Nephron (organoid): ENCODE data around the gene CERS3.

Experiments used
- H3K27ac Mint-ChIP-seq, 3 experiments: 2 replicates each; pipeline ENCODE4 v1.8.0; 2020; ENCODE audit warnings: mixed read lengths in 3 of 3, mild to moderate bottlenecking in 2 of 3, moderate library complexity in 1 of 3
- H3K27me3 Mint-ChIP-seq: 2 replicates; pipeline ENCODE4 v1.8.0; 2021; ENCODE audit warnings: low read depth, mild to moderate bottlenecking, moderate library complexity, mixed read lengths
- H3K36me3 Mint-ChIP-seq: 2 replicates; pipeline ENCODE4 v1.8.0; 2020; ENCODE audit warnings: low read depth, mixed read lengths
- H3K4me1 Mint-ChIP-seq: 2 replicates; pipeline ENCODE4 v1.8.0; 2020; ENCODE audit warnings: mixed read lengths
- H3K4me3 Mint-ChIP-seq, 3 experiments: 2 replicates each; pipeline ENCODE4 v1.8.0; 2020; ENCODE audit warnings: mild to moderate bottlenecking in 3 of 3, mixed read lengths in 3 of 3, moderate library complexity in 2 of 3
- H3K9me3 Mint-ChIP-seq: 2 replicates; pipeline ENCODE4 v1.8.0; 2020; ENCODE audit warnings: mixed read lengths
- CTCF ChIP-seq, 3 experiments: fragments of 200-600 bp; sonication (generic); IDR thresholded peaks; one replicate each; pipeline ENCODE4 v1.5.0; 2021; ENCODE audit warnings: antibody characterized with exemption in 3 of 3; ENCODE audit not compliant: unreplicated experiment in 3 of 3

Gene CERS3

GRCh38 chr15:100439514-100439913 is 89.2 kb downstream of the CERS3 start:
- peaks cover 2% of the 10 kb centered on the region for H3K9me3 Mint-ChIP-seq

GRCh38 chr15:100438570-100438969 is 90.2 kb downstream of the CERS3 start:
- H3K27ac Mint-ChIP-seq: peak overlapping the region; percentile 35 to 77 (median 50)

More at GRCh38 chr15:100439514-100439913, 89.2 kb downstream of the CERS3 start:
- peaks cover 12% of the 10 kb centered on the region for H3K27me3 Mint-ChIP-seq
- peak overlapping the region in 1 of 3 experiments; percentile 34 for H3K4me3 Mint-ChIP-seq
- peak overlapping the region; percentile 12 to 71 (median 56) for H3K27ac Mint-ChIP-seq
- no peaks in the 10 kb centered on the region for H3K36me3 Mint-ChIP-seq
- no peak for TF ChIP-seq CTCF (IDR thresholded peaks at IDR 0.05; ENCODE audit: unreplicated experiment in 3 of 3)
- H3K4me1 Mint-ChIP-seq: peaks cover 28% of the 10 kb centered on the region

GRCh38 chr15:100437261-100437660 is 91.5 kb downstream of the CERS3 start:
- Mint-ChIP-seq H3K4me3 (no peak overlapping the region), H3K27ac (no peak overlapping the region), H3K27me3 (peaks cover 12% of the 10 kb centered on the region), H3K36me3 (no peaks in the 10 kb centered on the region), H3K4me1 (peaks cover 33% of the 10 kb centered on the region), H3K9me3 (peaks cover 2% of the 10 kb centered on the region)
- no peak for TF ChIP-seq CTCF (IDR thresholded peaks at IDR 0.05; ENCODE audit: unreplicated experiment in 3 of 3)

More at GRCh38 chr15:100438570-100438969, 90.2 kb downstream of the CERS3 start:
- H3K4me1 Mint-ChIP-seq: peaks cover 29% of the 10 kb centered on the region
- TF ChIP-seq CTCF (IDR thresholded peaks at IDR 0.05; ENCODE audit: unreplicated experiment in 3 of 3): no peak
- peaks cover 12% of the 10 kb centered on the region for H3K27me3 Mint-ChIP-seq
- no peaks in the 10 kb centered on the region for H3K36me3 Mint-ChIP-seq
- H3K4me3 Mint-ChIP-seq: no peak overlapping the region
- peaks cover 2% of the 10 kb centered on the region for H3K9me3 Mint-ChIP-seq

- no peak for TF ChIP-seq CTCF (IDR thresholded peaks at IDR 0.05; ENCODE audit: unreplicated experiment in 3 of 3)
- Mint-ChIP-seq H3K4me1 (peaks cover 39% of the 10 kb centered on the region), H3K27ac (peak overlapping the region in 2 of 3 experiments; percentile 0 to 52), H3K4me3 (no peak overlapping the region), H3K36me3 (no peaks in the 10 kb centered on the region), H3K9me3 (peaks cover under 1% of the 10 kb centered on the region), H3K27me3 (peaks cover 3% of the 10 kb centered on the region)
These were observed 94.2 kb downstream of the CERS3 start for GRCh38 chr15:100434561-100434960.

- Mint-ChIP-seq H3K4me1 (peaks cover 39% of the 10 kb centered on the region), H3K36me3 (no peaks in the 10 kb centered on the region), H3K9me3 (peaks cover 3% of the 10 kb centered on the region), H3K4me3 (no peak overlapping the region), H3K27ac (peak overlapping the region in 1 of 3 experiments; percentile 52), H3K27me3 (peaks cover 3% of the 10 kb centered on the region)
- TF ChIP-seq CTCF (IDR thresholded peaks at IDR 0.05; ENCODE audit: unreplicated experiment in 3 of 3): no peak
These were observed 94.7 kb downstream of the CERS3 start for GRCh38 chr15:100434038-100434437.

GRCh38 chr15:100433304-100433703 is 95.4 kb downstream of the CERS3 start:
- no peak overlapping the region for H3K4me3 Mint-ChIP-seq
- H3K36me3 Mint-ChIP-seq: no peaks in the 10 kb centered on the region
- H3K27ac Mint-ChIP-seq: peak overlapping the region in 2 of 3 experiments; percentile 36 to 71
- H3K27me3 Mint-ChIP-seq: no peaks in the 10 kb centered on the region
- H3K9me3 Mint-ChIP-seq: peaks cover 3% of the 10 kb centered on the region
- no peak for TF ChIP-seq CTCF (IDR thresholded peaks at IDR 0.05; ENCODE audit: unreplicated experiment in 3 of 3)
- peaks cover 39% of the 10 kb centered on the region for H3K4me1 Mint-ChIP-seq
